Amniotic epithelial cell (primary cell): Measurements from ENCODE around the gene SPDEF.
A peak's percentile ranks its signal among the peaks of the same experiment; 100 is the strongest.

Experiments used
- DNase-seq: peaks from one replicate; pipeline ENCODE4 v3.0.0-alpha.2; 2010; ENCODE audit warnings: low read depth

Gene SPDEF

DNA sequence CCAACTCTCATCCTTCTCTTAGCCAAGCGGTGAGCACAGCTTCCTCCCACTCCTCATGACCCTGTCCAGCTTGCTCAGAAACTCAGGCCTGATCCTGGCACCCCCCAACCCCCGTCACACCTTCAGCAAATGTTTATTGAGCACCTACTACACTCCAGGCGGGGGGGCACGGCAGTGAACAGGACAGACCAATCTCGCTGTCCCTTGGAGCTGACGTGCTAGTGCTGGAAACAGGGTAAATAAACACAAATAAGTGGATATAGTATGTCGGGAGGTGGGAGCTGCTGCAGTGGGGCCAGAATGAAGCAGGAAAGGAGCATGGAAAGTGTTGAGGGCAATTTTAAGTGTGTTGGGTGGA is 7.4 kb upstream of the SPDEF start:
- no peak for DNase-seq

DNA sequence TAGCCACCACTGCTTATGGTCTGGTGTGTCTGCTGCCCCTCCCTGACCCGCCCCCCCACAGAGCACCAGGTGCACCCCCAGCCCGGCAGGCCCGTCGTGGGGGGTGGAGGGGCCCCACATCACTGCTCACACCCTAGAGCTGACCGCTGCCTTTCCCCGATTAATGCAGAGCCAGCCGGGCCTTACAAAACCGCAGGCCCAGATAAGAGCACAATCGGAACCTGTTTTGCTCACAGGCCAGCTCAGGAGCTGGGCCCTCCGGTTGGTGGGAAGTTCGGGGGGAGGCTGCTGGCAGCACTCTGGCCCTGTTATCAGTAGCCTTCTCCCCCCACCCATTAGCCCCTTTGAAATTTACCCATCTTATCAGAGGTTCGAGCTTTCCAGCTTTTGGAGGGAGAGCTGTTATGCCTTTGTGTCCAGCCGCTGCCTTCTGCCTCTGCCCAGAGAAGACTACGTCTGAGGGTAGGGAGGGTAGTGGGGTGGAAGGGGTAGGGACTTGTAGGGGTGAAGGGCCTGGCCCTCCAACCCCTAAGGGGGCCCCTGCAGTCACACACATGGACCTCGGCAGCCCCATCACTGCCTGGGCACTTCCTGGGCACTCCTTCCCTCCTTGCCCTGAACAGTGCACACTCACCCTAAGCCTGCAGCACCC is 6.9 kb upstream of the SPDEF start:
- DNase-seq, result peak; percentile 56

DNA sequence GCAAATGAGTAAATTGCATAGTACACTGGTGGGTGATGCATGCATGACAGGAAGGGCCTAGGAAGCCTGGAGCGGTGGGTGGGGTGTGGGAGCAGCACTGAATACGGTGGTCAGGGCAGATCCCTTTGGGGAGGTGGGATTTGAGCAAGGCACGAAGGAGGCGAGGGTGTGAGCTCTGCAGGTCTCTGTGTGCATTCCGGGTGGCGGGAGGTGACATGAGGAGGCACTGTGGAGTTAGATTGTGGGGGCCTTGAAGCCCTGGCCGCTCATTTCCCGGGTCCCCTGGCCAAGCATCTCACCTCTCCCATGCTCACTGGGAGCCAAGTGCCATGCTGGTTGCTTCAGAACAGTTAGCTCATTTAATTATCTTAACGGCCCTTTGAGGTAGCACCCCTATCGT is 6.2 kb upstream of the SPDEF start:
- no peak for DNase-seq

DNA sequence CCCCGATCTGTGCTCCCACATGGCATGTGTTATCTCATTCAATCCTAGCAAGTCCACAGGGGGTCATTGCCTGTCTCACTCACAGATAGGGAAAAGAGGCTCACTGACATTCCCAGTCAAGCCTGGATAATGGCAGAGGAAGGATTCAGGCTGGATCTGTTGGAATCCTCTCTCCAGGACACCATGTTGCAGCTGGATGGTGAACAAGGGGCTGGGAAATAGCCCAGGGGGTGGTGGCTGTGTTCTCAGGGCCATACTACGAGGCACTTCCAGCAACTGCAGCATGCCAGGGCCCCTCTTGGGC is 5.0 kb upstream of the SPDEF start:
- no peak for DNase-seq

DNA sequence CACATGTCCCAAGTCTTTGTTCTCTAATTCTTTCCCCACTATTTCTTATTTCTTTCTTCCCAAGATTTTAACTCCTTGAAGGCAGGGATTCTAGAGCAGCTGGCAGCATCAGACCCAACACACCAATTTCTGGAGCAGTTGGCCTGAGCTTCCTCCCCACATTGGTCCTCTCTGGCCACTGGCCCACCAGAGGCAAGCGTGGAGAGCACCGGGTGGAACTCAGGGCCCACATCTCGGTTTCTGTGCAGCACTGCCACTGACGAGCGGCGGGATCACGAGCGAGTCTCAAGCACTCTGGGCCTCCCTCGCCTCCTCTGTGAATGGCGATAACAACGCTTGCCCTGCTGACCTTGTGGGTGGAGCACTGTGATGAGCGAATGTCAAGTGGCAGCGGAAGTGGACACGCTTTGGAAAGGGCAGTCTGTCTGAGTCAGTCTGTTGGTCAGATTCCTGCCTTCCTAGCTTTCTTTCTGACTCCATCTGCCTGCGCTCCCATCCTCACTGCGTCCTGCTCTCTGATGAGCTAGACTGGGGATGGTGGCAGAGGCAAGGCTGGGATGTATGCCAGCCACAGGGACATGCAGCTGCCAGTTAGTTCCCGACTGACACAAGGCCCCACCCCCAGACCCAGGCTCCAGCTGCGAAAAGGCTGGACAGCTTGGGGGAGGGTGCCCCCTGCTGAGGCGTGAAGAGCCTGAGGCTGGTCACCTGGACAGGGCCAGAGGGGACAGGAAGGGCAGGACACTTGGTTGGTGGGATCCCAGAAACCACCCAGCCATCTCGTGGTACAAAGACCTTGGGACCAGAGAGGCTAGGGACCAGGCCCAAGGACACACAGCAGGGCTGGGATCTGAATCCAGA is 4.5 kb upstream of the SPDEF start:
- DNase-seq, result peak; percentile 72

DNA sequence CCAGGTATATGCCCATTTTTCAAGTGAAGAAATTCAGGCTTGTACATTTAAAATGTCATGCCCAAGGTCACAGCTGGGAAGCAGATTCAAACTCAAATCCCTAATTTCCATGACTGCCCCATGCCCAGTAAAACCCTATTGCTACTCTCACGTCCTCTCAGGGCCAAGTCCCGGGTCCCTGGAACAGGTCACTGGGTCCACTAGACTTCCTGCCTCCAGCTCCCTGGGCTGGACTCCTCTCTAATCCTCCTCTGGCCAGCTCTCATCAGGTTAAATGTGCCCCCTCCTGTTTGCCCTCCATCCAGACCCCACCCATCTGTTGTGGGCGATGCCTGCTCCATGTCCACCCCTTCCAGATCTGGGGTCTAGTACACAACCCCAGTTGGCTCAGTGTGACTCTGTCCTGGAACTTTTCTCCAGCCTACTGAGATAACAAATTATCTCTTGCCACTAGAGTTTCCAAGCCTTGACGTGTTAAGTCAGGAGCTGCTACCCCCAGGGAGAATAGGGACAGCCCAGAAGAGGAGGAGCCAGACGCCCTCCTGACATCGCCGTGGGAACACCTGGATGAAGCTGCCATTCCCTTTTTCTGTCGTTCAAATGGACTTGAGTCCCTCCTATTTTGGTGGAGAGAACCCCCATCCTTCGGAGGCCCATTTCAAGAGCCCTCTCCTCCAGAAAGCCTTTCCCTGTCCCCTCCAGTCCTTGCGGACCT is 3.7 kb upstream of the SPDEF start:
- no peak for DNase-seq

DNA sequence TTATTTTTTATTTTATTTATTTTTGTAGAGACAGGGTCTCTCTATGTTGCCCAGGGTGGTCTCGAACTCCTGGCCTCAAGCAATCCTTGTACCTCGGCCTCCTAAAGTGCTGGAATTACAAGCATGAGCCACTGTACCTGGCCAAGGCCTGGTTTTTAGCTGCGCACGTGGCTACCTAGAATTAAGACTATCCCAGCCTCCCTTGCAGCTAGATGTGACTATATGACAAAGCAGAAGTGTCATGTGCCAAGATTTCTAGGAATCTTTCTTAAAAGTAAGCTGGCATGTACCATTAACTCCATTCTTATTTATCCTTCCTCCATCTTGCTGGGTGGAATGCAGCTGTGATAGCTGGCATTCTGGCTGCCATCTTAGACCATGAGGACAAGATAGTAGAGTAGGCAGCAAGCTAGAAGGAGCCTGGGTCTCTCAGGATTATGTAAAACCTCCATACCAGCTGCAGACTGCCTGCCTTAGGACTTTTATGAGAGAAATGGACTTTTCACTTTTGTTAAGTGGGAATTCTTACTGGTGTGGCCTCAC is 2.1 kb upstream of the SPDEF start:
- DNase-seq, result no peak

DNA sequence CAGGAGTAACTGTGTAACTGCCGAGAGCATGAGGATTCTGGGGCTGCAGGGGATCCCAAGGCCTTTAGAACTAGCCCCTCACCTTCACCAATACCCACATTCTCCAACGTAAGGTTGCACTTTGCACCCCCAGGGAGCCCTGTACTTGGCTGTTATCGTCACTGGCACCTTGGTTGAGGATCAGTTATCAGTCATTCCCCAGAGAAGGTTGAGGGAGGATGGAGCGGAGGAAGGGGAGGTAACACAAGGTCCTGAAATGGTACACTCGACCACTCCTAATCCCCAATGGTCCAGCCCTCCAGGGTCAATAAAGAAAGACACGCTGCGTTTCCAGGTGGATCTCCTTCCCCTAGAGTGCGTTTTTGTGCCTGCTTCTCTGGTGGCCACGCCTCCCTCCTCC is 1.1 kb upstream of the SPDEF start:
- no peak for DNase-seq

DNA sequence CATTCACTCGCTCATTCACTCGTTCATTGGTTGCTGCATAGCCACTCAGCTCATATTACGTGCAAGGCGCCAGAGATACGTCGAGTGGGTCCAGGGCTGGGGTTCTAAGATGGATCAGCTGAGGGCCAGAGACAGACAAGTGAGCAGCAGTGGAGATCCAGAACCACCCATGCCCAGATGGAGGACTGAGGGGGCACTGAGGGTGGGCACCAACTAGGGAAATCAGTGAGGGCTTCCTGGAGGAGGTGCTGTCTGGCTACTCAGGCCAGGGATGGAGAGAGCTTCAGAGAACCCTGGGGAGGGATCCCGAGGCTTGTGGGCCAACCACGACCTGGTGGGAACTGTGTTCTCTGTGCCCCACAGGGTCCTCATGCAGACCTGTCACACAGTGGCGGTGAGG is 364 bp upstream of the SPDEF start:
- no peak for DNase-seq

DNA sequence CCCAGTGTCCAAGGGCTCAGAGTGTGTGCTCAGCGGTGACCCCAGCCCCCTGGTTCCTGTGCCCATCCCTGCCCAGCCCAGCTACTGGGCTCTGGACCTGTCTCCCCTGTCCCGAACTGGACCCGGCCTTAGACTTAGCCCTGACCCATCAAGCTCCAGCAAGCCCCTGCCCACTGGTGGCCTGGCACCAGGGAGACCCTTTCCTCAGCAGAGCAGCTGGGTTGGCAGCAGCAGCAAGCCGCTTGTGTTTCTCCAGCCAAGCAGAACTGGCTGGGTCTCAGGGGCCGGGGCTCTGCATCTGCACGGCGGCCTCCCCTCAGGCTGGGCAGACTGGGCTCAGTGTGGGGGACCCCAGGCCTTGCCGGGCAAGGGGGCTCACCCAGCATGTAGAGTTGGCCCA is 801 bp downstream of the SPDEF start:
- no peak for DNase-seq

DNA sequence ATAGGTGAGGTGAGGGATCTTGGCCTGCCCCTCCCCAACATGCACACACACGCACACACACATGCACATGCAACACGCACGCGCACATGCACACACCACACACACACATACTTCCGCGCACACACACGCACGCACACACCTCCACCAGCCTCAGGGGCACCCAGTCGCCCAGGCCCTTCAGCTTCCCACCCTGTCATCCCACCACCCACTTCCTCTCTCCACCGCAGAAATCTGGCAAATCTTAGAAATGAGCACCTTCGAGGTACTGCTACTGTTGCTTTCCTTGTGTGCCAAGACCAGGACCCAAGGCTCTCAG is 1.2 kb downstream of the SPDEF start:
- no peak for DNase-seq

DNA sequence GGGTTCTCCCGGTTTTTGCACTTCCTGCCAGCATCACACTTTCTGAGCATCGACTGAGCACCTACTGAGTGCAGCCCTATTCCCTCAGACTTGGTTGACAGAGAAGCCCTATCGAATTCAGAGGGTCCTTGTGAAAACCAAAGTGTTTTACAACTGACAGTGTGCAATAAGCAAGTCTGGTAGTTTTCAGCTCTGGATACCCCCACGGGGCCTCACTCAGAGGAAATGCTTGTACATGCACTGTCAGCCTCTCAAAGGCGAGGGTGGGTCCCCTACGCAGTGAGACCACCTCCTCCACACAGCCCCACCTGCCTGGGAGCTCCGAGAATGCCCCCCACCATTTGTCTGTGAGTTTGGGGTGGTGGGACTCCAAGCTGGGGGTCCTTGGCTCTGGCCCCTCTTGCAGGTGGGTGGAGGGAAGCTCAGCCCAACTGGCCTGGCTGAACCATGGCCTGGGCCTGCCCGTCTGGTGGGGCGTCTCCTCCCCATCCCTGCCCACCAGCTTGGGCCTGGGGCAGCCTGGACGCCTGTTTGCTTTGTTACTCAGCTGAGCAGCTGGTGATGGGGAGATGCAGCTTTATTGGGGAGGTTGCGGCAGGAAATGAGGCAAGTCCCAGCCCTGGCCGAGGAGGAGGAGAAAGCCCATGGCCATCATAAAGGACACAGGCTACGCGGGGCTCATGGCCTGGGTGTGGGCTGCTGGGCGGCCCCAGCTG is 1.7 kb downstream of the SPDEF start:
- DNase-seq, result no peak

DNA sequence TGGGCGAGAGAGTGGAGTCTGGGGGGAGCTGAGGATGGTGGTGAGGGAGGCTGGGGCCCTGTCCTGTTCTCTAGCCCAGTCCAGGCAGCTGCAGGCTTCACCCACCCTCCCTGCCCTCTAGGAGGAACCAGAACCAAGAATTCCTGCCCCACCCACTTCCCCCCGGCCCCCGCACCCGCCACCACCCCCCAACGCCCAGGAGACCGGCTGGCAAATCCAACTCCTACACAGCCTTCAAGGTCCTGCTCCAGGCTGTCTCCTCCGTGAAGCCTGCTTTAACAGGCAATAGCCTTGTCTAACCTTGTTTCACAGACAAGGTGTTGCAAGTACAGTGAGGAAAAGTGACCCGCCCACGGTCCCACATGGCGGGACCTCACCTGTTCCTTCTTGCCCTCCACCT is 2.4 kb downstream of the SPDEF start:
- no peak for DNase-seq

DNA sequence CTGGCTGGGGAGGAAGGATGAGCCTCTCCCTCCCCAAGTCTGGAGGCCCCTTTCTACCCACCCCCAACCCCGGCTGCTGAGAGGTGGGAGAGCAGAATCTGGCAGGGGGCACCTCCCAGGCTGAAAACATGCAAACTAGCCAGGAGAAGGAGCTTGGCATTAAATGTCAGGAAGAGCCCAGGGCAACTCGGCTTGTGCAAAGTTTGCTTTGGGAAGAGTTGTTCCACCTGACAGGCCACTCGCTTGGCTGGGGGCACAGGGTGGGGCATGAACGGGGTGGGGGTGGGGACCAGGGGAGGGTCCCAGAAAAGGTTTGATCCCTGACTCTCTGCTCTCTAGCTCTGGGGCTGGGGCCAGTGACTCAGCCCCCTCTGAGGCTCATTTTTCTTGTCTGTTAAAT is 3.0 kb downstream of the SPDEF start:
- DNase-seq, result no peak

DNA sequence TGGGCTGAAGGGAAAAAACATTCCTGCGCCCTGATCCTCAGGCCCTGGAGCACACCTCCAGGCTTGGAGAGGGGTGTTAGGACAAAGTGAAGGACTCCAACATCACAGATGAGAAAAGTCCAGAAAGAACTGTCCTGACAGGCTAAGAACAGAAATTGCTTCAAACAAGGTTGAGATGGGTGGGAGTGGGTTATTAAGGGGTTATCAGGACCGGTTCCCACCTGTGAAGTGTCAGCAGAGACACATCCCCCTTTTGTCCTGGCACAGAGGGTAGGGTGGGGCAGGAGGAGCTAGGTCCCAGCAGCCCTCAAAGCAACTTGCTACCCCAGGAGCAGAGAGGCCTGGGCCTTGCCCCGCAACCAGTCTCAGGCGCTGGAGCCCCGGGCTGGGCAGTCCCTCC is 3.5 kb downstream of the SPDEF start:
- no peak for DNase-seq

DNA sequence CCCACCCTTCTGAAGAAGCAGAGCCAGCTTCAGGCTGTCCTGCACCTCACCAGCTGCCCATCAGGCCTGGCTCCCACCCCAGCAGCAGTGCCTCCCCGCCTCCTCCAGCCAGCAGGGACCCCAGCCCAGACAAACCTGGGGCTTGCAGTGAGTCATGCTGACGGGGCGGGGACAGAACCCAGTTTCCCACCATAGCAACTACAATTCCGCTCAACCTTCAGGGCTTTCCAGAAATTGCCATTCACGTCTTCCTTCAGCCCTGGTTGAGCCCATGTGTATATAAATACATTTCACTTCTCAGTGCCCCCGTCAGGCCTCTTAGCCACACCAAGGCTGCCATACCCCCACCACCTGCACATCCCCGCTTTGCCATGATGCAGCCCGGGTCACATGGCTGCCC is 4.4 kb downstream of the SPDEF start:
- DNase-seq, result no peak

DNA sequence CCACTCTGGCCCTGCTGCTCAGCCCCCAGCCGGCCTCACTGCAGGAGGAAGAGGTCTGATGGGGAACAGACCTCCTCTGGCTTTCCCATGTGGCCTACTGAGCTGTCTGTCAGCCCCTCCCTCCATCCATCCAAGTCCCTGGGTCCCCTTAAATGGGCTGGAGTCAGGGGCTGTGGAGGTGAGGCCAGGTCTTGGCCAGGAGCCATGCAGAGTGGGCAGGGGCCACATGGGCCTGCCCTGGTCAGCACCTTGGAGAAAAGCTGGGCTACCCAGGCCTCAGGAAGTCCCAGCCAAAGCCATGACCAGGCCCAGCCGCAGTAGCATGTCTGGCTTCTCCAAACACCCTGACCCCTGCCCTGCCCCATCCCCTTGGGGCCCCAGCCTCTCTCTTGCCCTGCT is 6.3 kb downstream of the SPDEF start:
- no peak for DNase-seq

DNA sequence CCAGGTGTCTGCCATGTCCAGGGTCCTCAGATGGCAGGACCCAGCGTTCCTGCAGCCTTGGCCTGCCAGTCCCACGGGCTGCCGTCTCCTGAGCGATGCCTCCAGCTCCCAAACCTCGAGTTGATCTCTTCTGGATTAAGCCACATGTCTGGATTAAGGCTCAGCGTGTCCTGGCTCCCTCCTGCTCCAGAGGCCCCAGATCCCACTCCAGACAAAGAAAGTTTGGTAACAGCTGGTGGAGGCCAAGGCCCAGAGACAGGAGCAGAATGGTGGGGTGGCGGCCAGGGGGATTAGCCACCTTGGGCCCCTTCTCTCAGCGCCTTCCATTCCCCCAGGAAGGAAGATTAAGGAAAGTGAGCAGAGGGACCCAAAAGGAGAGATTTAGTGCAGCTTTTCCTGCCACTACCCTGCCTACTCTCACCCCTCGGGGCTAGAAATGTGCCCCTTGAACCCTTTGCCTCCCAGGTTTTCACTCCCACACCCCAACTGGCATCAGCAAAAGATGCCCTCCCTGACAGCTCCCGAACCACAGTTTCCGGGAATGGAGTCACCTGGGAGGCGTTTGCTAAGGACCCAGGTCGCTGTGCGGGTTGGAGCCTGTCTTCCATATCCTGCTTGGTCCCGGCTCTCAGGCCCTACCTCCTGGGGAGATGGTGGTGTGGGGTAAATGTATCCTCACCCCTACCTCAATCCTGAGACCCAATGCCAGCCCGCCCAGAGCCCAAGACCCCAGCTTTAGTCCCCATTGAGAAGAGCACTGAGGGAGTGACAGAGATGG is 6.9 kb downstream of the SPDEF start:
- DNase-seq, result no peak

DNA sequence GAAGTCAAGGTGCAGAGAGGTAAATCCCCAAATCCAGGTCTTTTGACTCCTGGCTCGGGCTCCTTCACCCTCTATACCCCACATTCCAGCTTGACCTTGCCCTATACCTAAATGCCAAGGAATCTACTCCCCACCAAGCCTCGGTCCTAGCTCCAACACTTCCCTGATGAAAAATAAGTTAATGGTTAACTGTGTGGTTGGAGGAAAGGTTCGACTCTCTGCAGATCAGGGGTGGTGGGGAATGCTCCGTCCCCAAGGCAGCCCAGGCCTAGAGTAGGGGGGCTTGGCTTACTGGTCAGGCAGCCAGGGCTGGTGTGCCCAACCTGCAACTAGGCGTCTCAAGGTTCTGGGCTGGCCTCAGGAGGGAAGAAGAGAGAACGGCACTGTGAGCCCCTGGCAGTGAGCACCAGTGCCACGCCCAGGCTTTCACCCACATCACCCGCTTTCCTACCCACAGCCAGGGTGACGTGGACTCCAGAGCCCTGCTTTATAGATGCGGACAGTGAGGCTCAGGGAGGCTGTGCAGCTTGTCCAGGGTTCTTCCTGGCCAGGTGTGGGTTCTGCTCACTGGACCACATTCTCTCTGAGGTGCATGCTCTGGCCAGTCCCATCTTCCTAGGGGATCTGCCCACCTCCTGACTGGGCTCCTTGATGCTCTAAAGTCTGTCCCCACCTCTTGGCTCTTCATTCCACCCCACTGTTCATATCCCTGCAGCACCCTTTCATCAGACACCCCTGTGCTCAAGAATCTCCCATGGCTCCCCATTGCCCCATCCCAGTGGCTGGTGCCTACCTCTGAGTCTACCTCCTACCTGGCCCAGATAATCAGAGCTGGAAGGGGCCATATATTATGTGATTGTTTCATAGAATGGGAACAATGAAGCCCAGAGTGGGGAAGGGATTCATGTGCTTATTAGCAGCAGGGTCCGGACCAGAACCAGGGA is 8.2 kb downstream of the SPDEF start:
- no peak for DNase-seq

DNA sequence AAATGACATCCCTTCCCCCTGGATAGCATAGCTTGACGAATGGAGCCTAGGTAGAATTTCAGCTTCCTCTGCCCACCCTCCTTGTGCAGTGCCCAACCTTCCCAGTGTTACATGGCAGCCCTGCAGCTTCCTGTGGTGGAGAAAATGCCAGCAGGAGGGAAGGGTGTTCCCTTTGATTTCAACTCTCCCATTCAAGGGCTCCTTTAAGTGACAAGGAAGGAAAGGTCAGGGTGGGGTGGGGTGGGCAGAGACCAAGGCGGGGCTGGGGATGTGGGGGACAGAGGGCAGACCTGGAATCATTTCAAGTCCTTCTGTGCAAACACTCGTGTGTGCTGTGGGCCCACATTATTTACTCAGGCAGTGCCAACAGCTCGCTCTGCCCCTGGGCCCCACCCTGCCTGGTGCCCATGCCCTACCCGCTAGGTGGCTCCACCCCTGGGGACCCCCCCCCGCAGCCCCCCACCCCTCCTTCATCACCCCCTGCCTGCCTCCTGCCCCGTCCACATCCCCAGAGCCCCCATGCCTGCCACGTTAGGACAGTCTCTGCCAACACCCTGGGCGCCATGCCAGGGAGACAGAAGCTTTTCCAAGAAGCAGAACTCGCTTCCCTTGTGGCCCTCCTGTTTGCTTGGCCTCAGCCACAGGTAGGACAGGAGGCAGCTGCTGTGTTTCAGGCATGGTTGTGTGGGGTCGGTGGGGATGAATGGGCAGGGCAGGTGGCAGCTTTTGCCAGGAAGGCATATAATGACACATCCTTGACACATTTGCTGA is 9.4 kb downstream of the SPDEF start:
- DNase-seq, result no peak
